ENCODE measurements around the gene HSF4.

HSF4 gene

DNA sequence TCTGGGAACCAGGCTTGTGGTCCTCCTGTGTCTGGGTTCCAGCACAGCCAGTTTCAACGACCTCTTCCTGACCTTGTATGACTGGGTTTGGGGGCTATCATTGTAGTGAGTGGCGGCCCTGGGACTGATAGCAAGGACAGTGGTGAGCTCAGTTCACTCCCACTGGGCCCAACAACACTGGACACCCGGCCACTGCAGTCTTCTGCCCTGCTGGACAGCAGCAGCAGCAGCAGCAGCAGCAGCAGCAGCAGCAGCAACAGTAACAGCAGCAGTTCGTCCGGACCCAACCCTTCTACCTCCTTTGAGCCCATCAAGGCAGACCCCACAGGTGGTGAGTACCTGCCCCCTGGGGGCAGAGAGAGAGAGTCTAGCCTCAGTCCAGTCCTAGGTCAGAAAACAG is 31.1 kb downstream of the HSF4 start:
- no peak overlapping the region for H4K8ac ChIP-seq (ENCODE audit: low read depth, low read length)
- no peaks in the 10 kb centered on the region for H3K27me3 ChIP-seq (ENCODE audit: insufficient read depth, low read length, poor library complexity)
- DNase-seq = no peak
- no peak overlapping the region for H3K18ac ChIP-seq (ENCODE audit: low read length)
- H3K36me3 ChIP-seq (ENCODE audit: control insufficient read depth, insufficient read depth, low read length) = peaks cover 27% of the 10 kb centered on the region
- no peak overlapping the region for H3K9ac ChIP-seq (ENCODE audit: low read length)
- no peak overlapping the region for H3K4me3 ChIP-seq (ENCODE audit: low read length)
- H3K4me2 ChIP-seq (ENCODE audit: low read length) = no peak overlapping the region
- H3K4me1 ChIP-seq (ENCODE audit: control insufficient read depth, low read depth, low read length) = peaks cover 3% of the 10 kb centered on the region
- H4K5ac ChIP-seq (ENCODE audit: low read length) = no peak overlapping the region
- no peak overlapping the region for H3K23ac ChIP-seq (ENCODE audit: low read length)
- H2AK5ac ChIP-seq (ENCODE audit: low read length) = no peak overlapping the region
- no peak overlapping the region for H2BK15ac ChIP-seq (replicated peaks; ENCODE audit: low read depth)
- no peak overlapping the region for H2BK120ac ChIP-seq (ENCODE audit: low read depth, low read length)
- H3K79me1 ChIP-seq (ENCODE audit: low read length) = peaks cover 16% of the 10 kb centered on the region
- no peak overlapping the region for H2BK5ac ChIP-seq (ENCODE audit: low read length)
- H3K56ac ChIP-seq (ENCODE audit: low read length) = no peak overlapping the region
- no peak overlapping the region for H3K4ac ChIP-seq (ENCODE audit: low read depth, low read length)
- H3K27ac ChIP-seq (ENCODE audit: low read depth, low read length) = no peak overlapping the region
- no CpG with 5 or more reads among the region's 5 CpGs for WGBS (ENCODE audit: extremely low coverage, insufficient coverage, low lambda C conversion rate)
- H3K79me2 ChIP-seq (ENCODE audit: control insufficient read depth, insufficient read depth, low read length) = peaks cover 24% of the 10 kb centered on the region

- Histone ChIP-seq H3K56ac (ENCODE audit: low read length) (no peak overlapping the region), H3K27me3 (ENCODE audit: insufficient read depth, low read length, poor library complexity) (no peaks in the 10 kb centered on the region), H3K4me1 (ENCODE audit: control insufficient read depth, low read depth, low read length) (peaks cover 3% of the 10 kb centered on the region), H2AK5ac (ENCODE audit: low read length) (no peak overlapping the region), H2BK5ac (ENCODE audit: low read length) (no peak overlapping the region), H3K36me3 (ENCODE audit: control insufficient read depth, insufficient read depth, low read length) (peaks cover 27% of the 10 kb centered on the region), H3K4me3 (ENCODE audit: low read length) (no peak overlapping the region), H3K23ac (ENCODE audit: low read length) (no peak overlapping the region), H4K8ac (ENCODE audit: low read depth, low read length) (no peak overlapping the region), H3K9ac (ENCODE audit: low read length) (no peak overlapping the region), H3K4me2 (ENCODE audit: low read length) (no peak overlapping the region), H4K5ac (ENCODE audit: low read length) (no peak overlapping the region), H3K79me2 (ENCODE audit: control insufficient read depth, insufficient read depth, low read length) (peaks cover 24% of the 10 kb centered on the region), H2BK15ac (replicated peaks; ENCODE audit: low read depth) (no peak overlapping the region), H3K79me1 (ENCODE audit: low read length) (peaks cover 16% of the 10 kb centered on the region), H3K27ac (ENCODE audit: low read depth, low read length) (no peak overlapping the region), H3K4ac (ENCODE audit: low read depth, low read length) (no peak overlapping the region), H2BK120ac (ENCODE audit: low read depth, low read length) (no peak overlapping the region), H3K18ac (ENCODE audit: low read length) (no peak overlapping the region)
- no peak for DNase-seq
- no CpG with 5 or more reads among the region's 1 CpG for WGBS (ENCODE audit: extremely low coverage, insufficient coverage, low lambda C conversion rate)
Observed at GRCh38 chr16:67196881-67197280, 32.3 kb downstream of the HSF4 start.

GRCh38 chr16:67197704-67198103 is 33.2 kb downstream of the HSF4 start:
- Histone ChIP-seq H3K79me2 (ENCODE audit: control insufficient read depth, insufficient read depth, low read length) (peaks cover 18% of the 10 kb centered on the region), H3K4ac (ENCODE audit: low read depth, low read length) (no peak overlapping the region), H3K18ac (ENCODE audit: low read length) (no peak overlapping the region), H3K27me3 (ENCODE audit: insufficient read depth, low read length, poor library complexity) (no peaks in the 10 kb centered on the region), H3K79me1 (ENCODE audit: low read length) (peaks cover 16% of the 10 kb centered on the region), H3K56ac (ENCODE audit: low read length) (no peak overlapping the region), H2BK120ac (ENCODE audit: low read depth, low read length) (no peak overlapping the region), H4K8ac (ENCODE audit: low read depth, low read length) (no peak overlapping the region), H4K5ac (ENCODE audit: low read length) (no peak overlapping the region), H3K23ac (ENCODE audit: low read length) (no peak overlapping the region), H2AK5ac (ENCODE audit: low read length) (no peak overlapping the region), H3K9ac (ENCODE audit: low read length) (no peak overlapping the region), H2BK15ac (replicated peaks; ENCODE audit: low read depth) (no peak overlapping the region), H3K36me3 (ENCODE audit: control insufficient read depth, insufficient read depth, low read length) (peaks cover 27% of the 10 kb centered on the region), H3K4me1 (ENCODE audit: control insufficient read depth, low read depth, low read length) (peaks cover 3% of the 10 kb centered on the region), H3K4me2 (ENCODE audit: low read length) (no peak overlapping the region), H2BK5ac (ENCODE audit: low read length) (no peak overlapping the region), H3K27ac (ENCODE audit: low read depth, low read length) (no peak overlapping the region), H3K4me3 (ENCODE audit: low read length) (no peak overlapping the region)
- DNase-seq = no peak
- no CpG with 5 or more reads among the region's 6 CpGs for WGBS (ENCODE audit: extremely low coverage, insufficient coverage, low lambda C conversion rate)

- H4K5ac ChIP-seq (ENCODE audit: low read length) = no peak overlapping the region
- WGBS (ENCODE audit: extremely low coverage, insufficient coverage, low lambda C conversion rate) = no CpG with 5 or more reads among the region's 12 CpGs
- no peak overlapping the region for H2BK5ac ChIP-seq (ENCODE audit: low read length)
- no peak overlapping the region for H3K4me3 ChIP-seq (ENCODE audit: low read length)
- H3K36me3 ChIP-seq (ENCODE audit: control insufficient read depth, insufficient read depth, low read length) = peaks cover 27% of the 10 kb centered on the region
- DNase-seq = peak; percentile 63
- H2BK120ac ChIP-seq (ENCODE audit: low read depth, low read length) = no peak overlapping the region
- peaks cover 12% of the 10 kb centered on the region for H3K79me2 ChIP-seq (ENCODE audit: control insufficient read depth, insufficient read depth, low read length)
- H3K9ac ChIP-seq (ENCODE audit: low read length) = no peak overlapping the region
- no peak overlapping the region for H3K27ac ChIP-seq (ENCODE audit: low read depth, low read length)
- H3K23ac ChIP-seq (ENCODE audit: low read length) = no peak overlapping the region
- no peak overlapping the region for H2AK5ac ChIP-seq (ENCODE audit: low read length)
- peaks cover 11% of the 10 kb centered on the region for H3K79me1 ChIP-seq (ENCODE audit: low read length)
- no peak overlapping the region for H3K56ac ChIP-seq (ENCODE audit: low read length)
- no peak overlapping the region for H3K18ac ChIP-seq (ENCODE audit: low read length)
- no peak overlapping the region for H2BK15ac ChIP-seq (replicated peaks; ENCODE audit: low read depth)
- H3K27me3 ChIP-seq (ENCODE audit: insufficient read depth, low read length, poor library complexity) = no peaks in the 10 kb centered on the region
- no peak overlapping the region for H3K4ac ChIP-seq (ENCODE audit: low read depth, low read length)
- H3K4me1 ChIP-seq (ENCODE audit: control insufficient read depth, low read depth, low read length) = peaks cover under 1% of the 10 kb centered on the region
- H3K4me2 ChIP-seq (ENCODE audit: low read length) = no peak overlapping the region
- no peak overlapping the region for H4K8ac ChIP-seq (ENCODE audit: low read depth, low read length)
Observed at GRCh38 chr16:67198238-67198734, 33.7 kb downstream of the HSF4 start.

DNA sequence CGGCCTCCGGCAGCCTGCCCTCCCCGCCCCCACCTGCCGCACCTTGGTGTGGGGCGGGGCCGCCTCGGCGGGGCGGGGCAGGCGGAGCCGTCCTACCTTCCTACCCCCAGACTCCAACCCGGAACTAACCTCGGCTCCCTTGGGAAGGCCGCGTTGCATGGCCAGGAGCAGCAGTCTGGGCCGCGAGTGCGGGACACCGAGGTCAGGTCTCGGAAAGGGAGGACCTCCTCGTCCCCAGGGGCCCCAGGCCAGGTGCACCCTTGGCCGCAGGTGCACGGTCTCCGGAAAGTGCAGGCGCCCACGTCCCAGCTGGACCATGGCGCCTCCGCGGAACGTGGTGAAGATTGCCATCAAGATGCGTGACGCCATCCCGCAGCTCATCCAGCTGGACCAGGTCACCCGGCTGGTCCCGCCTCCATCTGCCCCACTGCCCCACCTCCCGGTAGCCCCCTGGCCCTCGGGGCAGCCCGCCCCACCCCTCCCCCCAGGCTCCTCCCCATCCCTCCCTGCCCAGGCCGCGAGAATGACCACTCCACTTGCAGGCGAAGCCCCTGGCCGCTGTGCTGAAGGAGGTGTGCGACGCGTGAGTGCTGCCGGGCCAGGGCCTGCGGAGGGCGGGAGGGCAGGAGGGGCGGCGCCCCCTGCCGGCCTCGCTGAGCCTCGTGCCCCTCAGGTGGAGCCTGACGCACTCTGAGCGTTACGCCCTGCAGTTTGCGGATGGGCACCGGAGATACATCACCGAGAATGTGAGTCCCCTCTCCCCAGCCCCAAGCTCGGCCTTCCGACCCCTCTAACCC is 34.7 kb downstream of the HSF4 start, which contains the start of gene ELMO3:
TSS of gene ELMO3 (plus strand) at position 121 of the 797 bp plus-strand sequence. CDS start at position 317, 196 bp downstream.
- no peak within 1 kb of the TSS for H2BK15ac ChIP-seq (replicated peaks; ENCODE audit: low read depth)
- H3K79me1 ChIP-seq (ENCODE audit: low read length) = peaks cover 4% of the 10 kb centered on the region
- peak within 1 kb of the TSS; percentile 47 for H3K4me3 ChIP-seq (ENCODE audit: low read length)
- no peak within 1 kb of the TSS for H3K27ac ChIP-seq (ENCODE audit: low read depth, low read length)
- peak within 1 kb of the TSS; percentile 76 for H3K4me2 ChIP-seq (ENCODE audit: low read length)
- H3K4ac ChIP-seq (ENCODE audit: low read depth, low read length) = no peak within 1 kb of the TSS
- peaks cover 27% of the 10 kb centered on the region for H3K36me3 ChIP-seq (ENCODE audit: control insufficient read depth, insufficient read depth, low read length)
- no peaks in the 10 kb centered on the region for H3K4me1 ChIP-seq (ENCODE audit: control insufficient read depth, low read depth, low read length)
- no peak within 1 kb of the TSS for H2AK5ac ChIP-seq (ENCODE audit: low read length)
- H3K56ac ChIP-seq (ENCODE audit: low read length) = peak within 1 kb of the TSS; percentile 81
- WGBS (ENCODE audit: extremely low coverage, insufficient coverage, low lambda C conversion rate) = no CpG with 5 or more reads among the region's 61 CpGs
- H4K5ac ChIP-seq (ENCODE audit: low read length) = no peak within 1 kb of the TSS
- H2BK120ac ChIP-seq (ENCODE audit: low read depth, low read length) = no peak within 1 kb of the TSS
- peak within 1 kb of the TSS; percentile 72 for H3K9ac ChIP-seq (ENCODE audit: low read length)
- no peak within 1 kb of the TSS for H2BK5ac ChIP-seq (ENCODE audit: low read length)
- H4K8ac ChIP-seq (ENCODE audit: low read depth, low read length) = no peak within 1 kb of the TSS
- H3K27me3 ChIP-seq (ENCODE audit: insufficient read depth, low read length, poor library complexity) = no peaks in the 10 kb centered on the region
- H3K23ac ChIP-seq (ENCODE audit: low read length) = no peak within 1 kb of the TSS
- DNase-seq = peak; percentile 90
- no peak within 1 kb of the TSS for H3K18ac ChIP-seq (ENCODE audit: low read length)
- peaks cover 3% of the 10 kb centered on the region for H3K79me2 ChIP-seq (ENCODE audit: control insufficient read depth, insufficient read depth, low read length)

Measured in mesendoderm (in vitro differentiated cells).